Smooth muscle cell of the brain vasculature (primary cell): ENCODE results near the gene GSC.
"Not testable (repeated sequence)": the region's sequence is repeated elsewhere in the genome, so short reads cannot be mapped to it uniquely, and the experiment has no call there.

Experiments
- DNase-seq: peaks from one replicate; pipeline ENCODE4 v3.0.0-alpha.2; 2012; ENCODE audit warnings: low read depth, low spot score

The GSC gene

GRCh38 chr14:94746131-94746530, 23.8 kb downstream of the GSC start:
- DNase-seq: no peak

GRCh38 chr14:94738751-94739150, 31.2 kb downstream of the GSC start:
- DNase-seq: no peak

- no peak for DNase-seq
Observed at GRCh38 chr14:94738097-94738496, 31.8 kb downstream of the GSC start.

- DNase-seq: no peak
Observed at GRCh38 chr14:94728950-94729349, 41.0 kb downstream of the GSC start.

- DNase-seq: not testable (repeated sequence)
Observed at GRCh38 chr14:94728440-94728839, 41.5 kb downstream of the GSC start.

GRCh38 chr14:94726649-94727048, 43.3 kb downstream of the GSC start:
- DNase-seq: not testable (repeated sequence)

GRCh38 chr14:94724993-94725392, 44.9 kb downstream of the GSC start:
- no peak for DNase-seq

GRCh38 chr14:94722397-94722796, 47.5 kb downstream of the GSC start:
- DNase-seq: no peak
